EH (cell line): Measurements from ENCODE around the gene AFF3.
A peak's percentile ranks its signal among the peaks of the same experiment; 100 is the strongest.
"Not testable (repeated sequence)": the region's sequence is repeated elsewhere in the genome, so short reads cannot be mapped to it uniquely, and the experiment has no call there.

Experiments used
- DNase-seq: peaks from one replicate; pipeline ENCODE4 v3.0.0-alpha.2; 2015; ENCODE audit warnings: low read depth

AFF3 gene

DNA sequence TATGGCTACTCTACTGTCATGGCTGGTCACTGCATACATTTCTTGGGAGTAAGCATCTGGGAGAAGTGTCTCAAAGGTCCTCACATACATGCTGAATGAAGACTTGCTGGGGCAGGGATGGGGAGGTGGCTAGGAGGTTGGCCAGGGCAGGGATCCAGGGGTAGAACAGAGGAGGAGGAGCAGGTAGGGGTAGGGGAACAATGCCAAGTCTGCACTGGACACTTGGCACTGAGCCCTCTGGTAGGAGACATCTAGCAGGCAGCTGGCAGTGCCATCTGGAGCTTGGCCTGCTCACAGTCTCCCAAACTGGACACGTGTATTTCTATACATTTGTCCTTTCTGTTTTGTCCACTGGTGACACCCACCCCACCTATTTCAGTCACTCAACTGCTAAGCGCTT lies 589.9 kb downstream of the AFF3 start:
- no peak for DNase-seq

DNA sequence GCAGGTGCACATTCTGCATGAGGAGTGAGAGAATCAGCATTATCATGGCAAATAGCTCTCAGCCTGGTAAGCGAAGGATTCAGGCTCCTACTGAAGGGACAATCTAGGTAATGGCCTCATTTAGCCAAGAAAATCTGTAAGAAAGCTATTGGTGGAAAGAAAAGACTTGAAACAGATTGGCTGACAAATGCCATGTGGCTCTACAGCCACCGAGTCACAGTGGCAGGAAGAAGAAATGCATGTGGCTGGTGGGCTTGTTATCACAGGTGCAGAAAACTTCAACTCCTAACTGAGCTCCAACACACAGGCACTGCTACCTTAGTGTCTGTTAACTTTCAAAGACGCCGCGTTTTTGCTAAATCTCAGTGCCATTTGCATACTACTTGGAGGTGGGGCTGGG lies 592.0 kb downstream of the AFF3 start:
- DNase-seq = no peak

DNA sequence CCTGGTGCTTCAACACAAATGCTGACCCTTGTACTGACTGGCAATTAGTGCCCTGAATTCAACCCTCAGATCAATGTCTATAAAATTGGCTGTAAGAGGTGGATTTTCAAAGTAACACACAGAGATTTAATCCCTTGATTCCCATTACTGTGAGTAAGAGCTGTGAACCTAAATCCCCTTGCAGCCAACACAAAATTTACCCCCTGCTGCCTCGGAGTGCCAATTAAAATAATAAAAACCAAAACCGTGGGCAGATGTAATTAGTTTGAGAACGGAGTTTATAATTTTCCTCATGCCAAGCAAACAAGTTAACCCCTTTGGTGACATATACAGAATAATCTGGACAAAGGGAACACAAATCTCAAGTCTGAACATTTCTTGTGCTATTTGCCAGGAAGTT lies 596.8 kb downstream of the AFF3 start:
- no peak for DNase-seq

DNA sequence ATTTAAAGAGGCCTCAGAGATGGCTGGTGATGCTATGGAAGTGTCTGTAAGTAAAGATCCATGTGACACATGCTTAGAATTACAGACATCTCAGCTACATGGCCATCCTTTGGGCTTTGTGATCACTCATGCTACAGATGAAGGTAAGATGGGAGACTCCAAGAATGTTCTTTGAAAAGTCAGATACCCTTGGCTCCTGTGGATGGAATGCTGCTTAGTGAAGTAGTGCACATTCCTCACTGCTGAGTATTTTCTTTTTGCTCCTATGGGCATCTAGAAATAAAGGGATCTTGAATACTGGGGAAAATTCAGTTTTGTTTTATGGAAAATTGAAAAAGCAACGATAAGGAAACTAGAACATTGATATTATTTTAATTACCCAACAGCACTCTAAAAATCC lies 597.3 kb downstream of the AFF3 start:
- peak; percentile 47 for DNase-seq

GRCh38 chr2:99544608-99545007 lies 597.8 kb downstream of the AFF3 start:
- no peak for DNase-seq

DNA sequence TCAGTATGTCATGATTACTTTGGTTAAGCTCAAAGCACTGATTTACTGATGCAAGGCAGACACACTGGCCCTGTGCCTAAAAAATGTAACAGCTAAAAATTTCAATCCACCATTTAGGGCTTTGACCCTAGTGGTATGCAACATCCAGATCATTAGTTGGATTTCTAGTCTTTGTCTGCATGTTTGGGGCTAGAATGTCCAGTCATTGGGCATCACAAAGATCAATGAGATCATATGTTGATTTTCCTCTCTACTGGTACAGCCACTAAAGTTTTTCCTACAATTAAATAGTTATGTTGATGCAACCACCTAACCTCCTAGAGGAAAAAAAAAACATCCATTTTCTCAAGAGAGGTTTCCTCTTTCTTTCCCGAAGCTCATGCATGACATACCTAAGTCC lies 599.1 kb downstream of the AFF3 start:
- peak; percentile 35 for DNase-seq

- no peak for DNase-seq
Observed at GRCh38 chr2:99537910-99538485, 604.4 kb downstream of the AFF3 start.

DNA sequence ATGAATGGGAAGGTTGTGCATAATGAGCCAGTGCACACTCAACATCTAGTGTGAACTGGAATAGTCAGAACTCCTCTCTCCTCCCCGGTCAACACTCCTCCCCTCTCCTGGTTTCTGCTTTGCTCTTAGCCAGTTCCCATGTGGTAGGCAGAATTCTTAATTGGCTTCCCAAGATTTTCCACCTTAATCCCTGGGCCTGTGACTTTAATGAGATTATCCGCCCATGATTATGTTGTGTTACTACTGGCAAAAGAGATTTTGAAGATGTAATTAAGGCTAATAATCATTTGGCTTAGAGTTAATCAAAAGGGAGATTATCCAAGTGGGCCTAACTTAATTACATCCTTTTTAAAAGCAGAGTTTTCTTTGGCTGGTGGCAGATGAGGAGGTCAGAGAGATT lies 618.3 kb downstream of the AFF3 start:
- no peak for DNase-seq

- DNase-seq = no peak
Observed at GRCh38 chr2:99522157-99522556, 620.2 kb downstream of the AFF3 start.

GRCh38 chr2:99520813-99521212 lies 621.6 kb downstream of the AFF3 start:
- DNase-seq = no peak

DNA sequence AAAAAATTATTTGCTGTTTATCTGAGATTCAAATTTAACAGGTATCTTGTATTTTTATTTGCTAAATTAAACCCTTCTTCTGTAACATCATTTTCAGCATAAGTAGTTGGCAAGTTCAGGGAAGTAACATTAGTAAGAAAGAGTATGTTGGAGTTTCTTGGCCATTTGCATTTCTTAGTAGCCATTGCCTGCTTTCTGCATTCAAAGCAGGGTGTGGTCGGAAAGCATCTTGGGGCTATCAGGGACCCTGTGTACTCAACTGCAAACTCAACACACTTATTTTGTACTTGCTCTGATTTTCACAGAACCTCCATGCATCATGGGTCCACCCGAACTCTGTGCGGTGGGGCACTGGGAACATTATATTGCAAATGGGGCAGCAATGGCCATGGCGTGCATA lies 622.2 kb downstream of the AFF3 start:
- no peak for DNase-seq

DNA sequence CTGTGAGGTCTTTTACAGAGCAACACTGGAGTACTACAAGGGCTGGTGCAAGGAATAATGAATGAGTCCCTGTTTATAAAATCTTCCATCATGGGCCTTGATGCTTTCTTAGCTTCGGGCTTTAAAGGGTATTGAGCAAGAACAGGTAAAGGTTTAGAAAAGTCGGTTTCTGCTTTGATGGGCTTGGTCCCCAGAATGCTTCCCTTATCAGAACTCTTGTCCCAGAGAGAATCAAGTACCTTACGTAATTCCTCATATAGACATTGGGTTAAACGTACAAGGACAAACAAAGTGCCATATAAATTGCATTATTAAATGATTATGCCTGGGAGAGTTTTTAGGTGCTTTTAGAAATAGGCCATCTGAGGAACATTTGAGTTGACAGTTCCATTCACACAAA lies 628.0 kb downstream of the AFF3 start:
- DNase-seq = no peak

GRCh38 chr2:99512181-99512591 lies 630.2 kb downstream of the AFF3 start:
- DNase-seq = no peak

- DNase-seq = no peak
Observed at GRCh38 chr2:99509387-99509786, 633.0 kb downstream of the AFF3 start.

- DNase-seq = no peak
Observed at GRCh38 chr2:99507937-99508818, 634.2 kb downstream of the AFF3 start.

DNA sequence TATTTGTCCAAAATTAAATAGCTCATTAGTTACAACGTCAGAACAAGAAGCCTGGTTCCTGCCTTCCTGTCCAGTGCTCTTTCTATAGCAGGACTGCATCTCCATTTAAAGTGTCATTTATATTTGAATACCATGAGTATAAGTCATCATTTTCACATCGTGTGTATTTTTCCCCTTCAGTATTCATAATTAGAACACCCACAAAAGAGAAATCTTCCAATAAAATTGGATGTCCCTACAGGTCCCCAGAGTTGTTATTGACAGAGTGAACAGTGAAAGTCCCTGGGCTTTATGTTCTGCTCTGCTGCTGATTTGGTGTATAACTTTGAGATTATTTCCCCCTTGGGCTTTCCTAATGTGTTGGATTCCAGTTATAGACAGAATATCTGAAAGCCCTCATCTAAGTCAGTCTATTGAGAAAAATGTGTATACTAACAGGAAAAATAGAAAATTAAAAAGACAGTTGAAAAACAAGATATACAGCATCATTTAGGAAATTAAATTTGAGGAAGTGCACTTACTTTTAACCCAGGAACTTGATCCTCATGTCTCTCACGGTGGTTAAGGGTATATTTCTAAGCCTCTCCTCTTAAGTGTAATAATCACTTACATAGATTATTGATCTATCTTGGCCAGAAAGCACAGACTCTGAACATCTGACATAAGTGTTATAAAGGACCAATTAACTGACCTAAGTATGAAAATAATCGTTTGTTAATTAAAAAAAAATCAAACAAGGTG lies 637.4 kb downstream of the AFF3 start:
- DNase-seq = no peak

DNA sequence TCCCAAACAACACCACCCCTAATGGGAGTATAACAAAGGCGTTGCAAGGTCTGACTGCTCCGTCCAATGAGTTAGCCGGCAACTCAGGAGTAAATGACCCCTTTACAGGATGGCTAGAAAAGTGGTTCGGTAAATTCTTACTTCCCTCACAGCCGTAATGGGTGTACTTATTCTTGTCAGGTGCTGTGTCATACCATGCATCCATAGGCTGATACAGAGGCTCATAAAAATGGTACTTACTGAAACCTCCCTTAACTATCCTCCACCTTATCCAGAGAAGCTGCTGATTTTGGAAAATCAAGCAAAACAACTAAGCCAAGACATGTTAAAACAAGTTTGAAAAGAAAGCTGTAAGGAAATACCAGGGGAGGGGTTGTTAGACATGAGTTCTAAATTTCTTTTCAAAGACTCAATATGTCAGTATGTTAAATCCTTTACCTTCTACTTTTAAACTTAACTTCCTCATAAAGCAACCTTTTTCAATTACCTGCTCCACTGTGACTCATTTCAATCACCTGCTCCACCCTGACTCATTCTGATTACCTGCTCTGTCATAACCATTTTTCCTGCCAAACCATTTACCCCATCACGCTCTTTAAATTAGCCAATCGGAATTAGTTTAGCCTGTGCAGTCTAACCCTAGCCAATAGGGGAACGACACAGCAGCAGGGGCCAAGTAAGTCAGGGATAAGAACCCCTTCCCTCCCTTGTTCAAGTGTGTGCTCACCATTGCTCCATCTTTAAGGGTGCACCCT lies 638.6 kb downstream of the AFF3 start:
- DNase-seq = not testable (repeated sequence)

- DNase-seq = no peak
Observed at GRCh38 chr2:99496021-99496420, 646.4 kb downstream of the AFF3 start.
